GM13976 (cell line): ENCODE data around the gene ZSWIM3.
A peak's percentile ranks its signal among the peaks of the same experiment; 100 is the strongest.

Source experiments
- DNase-seq: peaks from one replicate; pipeline ENCODE4 v3.0.0; 2012; ENCODE audit warnings: low spot score
- CTCF ChIP-seq: IDR thresholded peaks from 2 replicates; pipeline ENCODE4 v1.5.1; 2012; ENCODE audit warnings: borderline replicate concordance, mild to moderate bottlenecking; ENCODE audit not compliant: insufficient read depth; ENCODE audit errors: extremely low read depth, missing control alignments, control extremely low read depth
- in situ Hi-C: fragments of 300-500 bp; cut with MboI; formaldehyde crosslinking; loops from one replicate; pipeline ENCODE4 v1.12.0; 2022; ENCODE audit warnings: low sequenced_read_pairs, mixed read lengths, inconsistent platforms; ENCODE audit not compliant: unreplicated experiment

The ZSWIM3 gene

GRCh38 chr20:45888681-45889080 lies 31.3 kb downstream of the ZSWIM3 start:
- DNase-seq: no peak
- in situ Hi-C loops: no loop called here
- no peak for TF ChIP-seq CTCF

- peak; percentile 40 for TF ChIP-seq CTCF
- peak; percentile 74 for DNase-seq
- in situ Hi-C loops: no loop called here
Observed at GRCh38 chr20:45890077-45890984, 32.9 kb downstream of the ZSWIM3 start.

GRCh38 chr20:45890985-45891983 lies 33.9 kb downstream of the ZSWIM3 start, which contains the start of the genes CTSA and NEURL2:
Gene CTSA (plus strand): TSS chr20:45891335. CDS start chr20:45891569, 234 bp downstream.
Gene NEURL2 (minus strand): TSS chr20:45891208. CDS start chr20:45890991, 217 bp downstream.
- in situ Hi-C loops: no loop called here
- TF ChIP-seq CTCF: no peak
- peak; percentile 99 for DNase-seq

GRCh38 chr20:45892049-45892825 lies 34.8 kb downstream of the ZSWIM3 start:
- DNase-seq: no peak
- in situ Hi-C loops: no loop called here
- TF ChIP-seq CTCF: no peak

GRCh38 chr20:45892828-45893500 lies 35.5 kb downstream of the ZSWIM3 start:
- in situ Hi-C loops: no loop called here
- TF ChIP-seq CTCF: no peak
- DNase-seq: no peak
